Measurements from ENCODE around the gene NINJ2.
A peak's percentile ranks its signal among the peaks of the same experiment; 100 is the strongest.

The NINJ2 gene

DNA sequence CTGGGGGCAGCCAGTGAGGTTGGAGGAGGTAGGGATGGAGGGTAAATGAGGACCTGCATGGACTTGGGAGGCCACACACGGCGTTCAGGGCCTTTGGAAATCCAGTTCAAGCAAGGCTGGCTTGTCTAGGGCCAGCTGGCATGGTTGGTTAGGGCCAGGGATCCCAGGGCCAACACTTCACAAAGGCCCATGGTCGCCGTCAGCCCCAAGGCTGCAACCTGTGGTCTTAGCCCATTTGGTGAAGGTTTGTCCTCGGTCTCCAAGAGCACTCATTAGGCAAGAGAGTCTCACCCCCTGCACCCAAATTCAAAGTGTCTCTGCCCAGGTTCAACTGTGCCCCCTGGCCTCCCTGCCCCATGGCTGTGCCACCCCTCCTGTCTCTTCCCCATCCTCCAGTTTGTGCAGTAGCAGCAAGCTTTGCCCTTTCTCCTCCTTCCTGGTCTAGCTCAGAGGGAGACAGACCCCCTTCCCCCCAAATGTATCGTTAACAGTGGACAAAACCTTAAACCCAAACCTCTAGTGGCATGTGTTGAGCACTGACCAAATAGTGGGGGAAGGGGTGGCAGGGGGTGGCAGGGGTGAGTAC lies 94.1 kb downstream of the NINJ2 start:
- no peak for DNase-seq

DNA sequence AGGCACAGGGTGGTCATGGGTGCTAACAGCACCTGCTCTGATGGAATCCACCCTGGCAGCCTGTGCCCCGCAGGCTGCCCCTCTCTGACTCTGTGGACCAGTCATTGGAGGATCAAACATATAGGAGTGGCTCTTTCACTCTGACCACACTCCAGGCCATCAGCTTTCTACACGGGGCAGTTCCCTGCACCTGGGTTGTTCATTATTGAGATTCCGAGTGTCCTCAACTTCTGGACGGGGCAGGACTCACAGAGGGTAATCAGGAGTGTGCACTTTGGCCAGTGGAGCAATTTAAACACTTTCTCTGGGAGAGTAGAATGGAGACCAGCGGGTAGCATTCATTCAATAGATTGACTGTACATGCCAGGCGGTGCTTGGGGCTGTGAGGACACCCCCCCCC lies 94.8 kb downstream of the NINJ2 start:
- DNase-seq, result no peak

DNA sequence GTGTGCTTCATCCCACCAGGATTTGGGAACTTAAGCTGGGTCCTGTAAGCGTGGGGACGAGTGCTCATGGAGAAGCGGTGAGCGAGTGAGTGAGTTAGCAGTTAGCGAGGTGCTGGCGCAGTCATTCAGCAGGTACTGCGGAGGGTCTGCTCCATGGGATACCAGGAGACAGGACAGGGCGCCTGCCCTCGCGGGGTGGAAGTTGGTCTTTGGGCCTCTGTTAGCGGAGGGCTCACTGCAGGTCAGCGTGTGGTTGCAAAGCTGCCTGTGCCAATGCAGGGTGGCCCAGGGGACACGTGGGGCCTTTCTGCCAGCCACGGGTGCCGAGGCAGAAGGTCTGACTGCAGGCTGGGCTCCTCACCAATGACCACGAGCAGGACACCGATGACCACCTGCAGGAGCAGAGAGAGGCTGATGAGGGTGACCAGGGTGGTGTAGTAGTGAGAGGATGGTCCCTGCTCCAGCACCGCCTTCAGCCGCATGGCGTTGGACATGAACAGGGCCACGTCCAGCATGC lies 97.6 kb downstream of the NINJ2 start:
- no peak for DNase-seq

DNA sequence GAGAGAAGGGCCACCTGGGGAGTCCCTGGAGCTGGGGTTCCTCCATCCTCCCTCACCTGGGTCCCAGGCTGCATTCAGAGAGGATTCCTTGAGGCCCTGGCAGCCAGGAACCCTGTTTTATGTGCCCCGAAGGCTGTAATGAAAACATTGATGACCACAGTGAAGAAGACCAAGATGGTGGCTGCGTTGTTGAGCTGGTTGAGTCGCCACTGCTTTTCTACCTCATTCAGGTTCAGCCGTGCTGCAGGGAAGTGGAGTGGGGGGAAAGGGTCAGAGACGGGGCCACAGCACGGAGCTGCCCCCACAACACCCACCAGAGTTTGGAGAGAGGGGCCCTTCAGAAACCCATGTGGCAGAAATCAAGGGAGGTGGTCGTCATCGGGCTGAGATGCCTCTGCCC lies 98.1 kb downstream of the NINJ2 start:
- DNase-seq, result no peak

DNA sequence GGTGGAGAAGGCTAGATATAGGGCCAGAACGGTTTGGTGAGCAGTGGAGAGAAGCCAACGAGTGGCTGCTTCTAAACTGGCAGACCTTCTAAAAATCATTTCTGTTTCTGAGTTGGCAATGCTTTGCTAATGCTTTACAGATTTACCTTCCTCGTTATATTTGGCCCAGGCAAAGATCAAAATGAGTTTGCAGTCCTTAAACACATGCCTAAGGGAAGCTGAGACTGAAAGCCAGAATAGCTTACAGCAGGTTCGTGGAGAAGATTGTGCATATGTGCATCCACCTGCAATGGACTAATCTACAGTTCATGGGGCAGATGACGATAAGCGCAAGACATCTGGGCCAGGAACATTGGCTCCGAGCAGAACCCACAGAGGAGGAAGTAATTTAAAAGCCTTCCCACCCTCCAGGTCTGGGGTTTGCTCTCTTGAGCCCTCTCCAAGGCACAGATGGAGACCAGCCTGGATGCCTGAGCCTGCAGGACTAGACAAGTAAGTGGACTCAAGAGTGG lies 99.4 kb downstream of the NINJ2 start:
- DNase-seq, result no peak

DNA sequence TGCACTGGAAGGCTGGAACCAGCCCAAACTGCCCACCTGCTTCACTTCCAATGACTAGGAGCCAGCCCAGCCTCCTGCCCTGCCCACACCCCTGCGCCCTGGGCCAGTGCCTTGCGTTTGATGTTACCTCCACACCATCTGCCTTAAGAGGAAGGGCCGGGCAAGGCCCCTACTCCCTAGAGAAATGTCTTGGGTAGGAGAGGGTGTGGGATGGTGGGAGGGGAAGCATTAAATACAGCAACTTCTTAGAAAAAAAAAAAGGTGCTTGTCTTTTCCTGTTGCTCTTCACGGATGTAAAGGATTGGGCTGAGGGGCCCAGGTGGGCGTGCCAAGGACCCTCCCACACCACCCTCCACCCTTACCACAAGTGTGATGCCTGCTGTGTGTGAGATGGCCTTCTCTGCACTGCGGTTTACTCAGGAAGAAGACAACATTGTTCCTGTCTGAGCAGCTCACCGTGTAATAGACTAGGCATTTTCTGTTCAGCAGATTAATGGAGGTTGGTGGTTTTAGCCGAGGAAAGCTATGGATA lies 99.9 kb downstream of the NINJ2 start:
- peak in 3 of 5 donors; percentile 34 to 81 (median 39) for DNase-seq

DNA sequence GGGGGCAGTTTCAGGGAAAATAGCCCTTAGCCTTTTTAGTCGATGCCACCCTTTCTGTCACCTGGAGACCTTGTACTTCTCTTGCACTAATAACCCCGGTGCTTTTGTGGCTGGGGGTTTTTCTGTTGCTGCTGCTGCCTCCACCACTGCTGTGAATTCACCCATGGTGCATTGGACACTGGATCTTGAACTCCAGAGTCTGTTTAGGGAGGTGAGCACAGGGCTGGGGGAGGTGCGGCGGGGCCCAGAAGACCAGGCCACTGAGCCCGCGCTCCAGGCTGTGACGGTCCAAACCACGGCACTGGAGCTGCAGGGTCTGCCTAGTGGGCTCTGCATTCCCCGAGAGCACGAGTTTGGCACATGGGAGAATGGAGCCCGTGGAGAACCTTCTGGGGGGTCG lies 100.6 kb downstream of the NINJ2 start:
- DNase-seq, result no peak

DNA sequence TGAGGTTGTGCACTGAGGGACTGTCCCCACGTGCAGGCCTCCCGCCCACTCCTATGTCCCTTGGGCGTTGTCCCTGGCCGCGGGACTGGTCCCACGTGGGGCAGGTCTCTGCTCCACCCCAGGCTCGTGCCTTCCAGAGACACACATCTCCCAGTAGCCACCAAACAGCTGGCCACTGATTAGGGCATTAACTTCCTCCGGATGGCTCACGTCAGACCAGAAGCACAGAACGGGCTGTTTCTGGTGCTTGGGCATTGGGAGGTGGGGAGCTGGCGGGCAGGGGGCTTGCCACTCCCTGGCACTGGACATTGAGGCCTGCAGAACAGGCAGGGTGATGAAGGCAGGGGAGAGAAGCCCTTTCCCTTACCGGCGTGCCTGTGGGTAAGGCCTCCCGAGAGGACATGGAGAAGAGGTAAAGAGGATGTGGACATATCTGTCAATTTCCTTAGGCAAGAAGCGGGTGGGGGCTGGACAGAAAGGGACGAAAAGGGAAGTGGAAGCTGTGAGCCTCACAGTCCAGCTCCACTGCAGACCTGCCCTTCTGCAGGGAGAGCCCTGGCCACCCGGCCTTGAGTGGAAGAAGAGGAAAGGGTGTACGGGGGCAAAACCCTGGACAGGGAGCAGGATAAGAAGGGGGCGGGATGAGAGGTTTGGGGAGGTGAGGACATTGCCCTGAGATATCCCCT lies 101.2 kb downstream of the NINJ2 start:
- DNase-seq, result no peak

DNA sequence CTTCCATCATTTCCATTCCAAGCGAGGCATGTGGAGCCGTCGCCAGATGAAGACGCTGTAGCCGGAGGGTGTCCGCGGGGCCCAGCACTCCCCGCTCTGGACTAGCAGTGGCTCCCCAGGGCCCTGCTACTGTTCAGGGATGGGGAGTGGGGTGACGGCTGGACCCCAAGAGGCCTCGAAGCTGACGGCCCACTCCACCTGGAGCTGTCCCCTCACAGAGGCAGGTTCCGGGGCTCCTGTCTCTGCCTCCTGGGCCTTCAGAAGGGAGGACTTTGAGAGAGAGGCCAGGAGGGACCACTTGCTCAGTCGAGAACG lies 101.9 kb downstream of the NINJ2 start:
- DNase-seq, result no peak

DNA sequence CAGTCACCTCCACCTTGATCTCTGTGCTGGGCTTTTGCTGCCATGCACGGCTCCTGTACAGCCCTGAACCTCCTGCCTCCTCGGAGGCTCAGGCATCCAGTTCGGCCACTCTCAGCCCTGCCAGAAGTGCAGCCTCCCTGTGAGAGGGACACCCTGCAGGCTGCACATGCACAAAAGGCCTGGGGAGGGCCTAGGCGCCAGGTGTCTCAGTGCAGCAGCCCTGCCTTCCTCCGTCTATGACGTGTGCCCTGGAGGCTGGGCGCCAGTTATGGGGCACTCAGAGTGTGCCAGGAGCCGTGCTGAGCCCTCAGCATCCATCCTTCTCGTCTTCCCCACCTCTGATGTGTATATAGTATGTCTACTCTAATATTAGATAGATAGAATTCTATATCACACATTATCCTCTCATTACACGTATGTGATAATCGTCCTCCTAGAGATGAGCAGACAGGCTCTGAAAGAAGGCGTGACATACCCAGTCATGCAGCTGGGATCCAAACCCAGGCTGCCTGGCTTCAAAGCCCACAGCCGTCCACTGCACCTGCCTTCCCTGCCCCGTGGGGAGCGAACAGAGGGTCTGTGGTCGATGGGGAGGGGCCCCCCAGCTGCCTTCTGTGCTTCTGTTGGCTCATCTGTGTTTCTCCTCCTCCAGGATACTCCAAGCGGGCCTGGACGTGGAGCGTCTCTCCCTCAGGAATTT lies 102.4 kb downstream of the NINJ2 start:
- no peak for DNase-seq

DNA sequence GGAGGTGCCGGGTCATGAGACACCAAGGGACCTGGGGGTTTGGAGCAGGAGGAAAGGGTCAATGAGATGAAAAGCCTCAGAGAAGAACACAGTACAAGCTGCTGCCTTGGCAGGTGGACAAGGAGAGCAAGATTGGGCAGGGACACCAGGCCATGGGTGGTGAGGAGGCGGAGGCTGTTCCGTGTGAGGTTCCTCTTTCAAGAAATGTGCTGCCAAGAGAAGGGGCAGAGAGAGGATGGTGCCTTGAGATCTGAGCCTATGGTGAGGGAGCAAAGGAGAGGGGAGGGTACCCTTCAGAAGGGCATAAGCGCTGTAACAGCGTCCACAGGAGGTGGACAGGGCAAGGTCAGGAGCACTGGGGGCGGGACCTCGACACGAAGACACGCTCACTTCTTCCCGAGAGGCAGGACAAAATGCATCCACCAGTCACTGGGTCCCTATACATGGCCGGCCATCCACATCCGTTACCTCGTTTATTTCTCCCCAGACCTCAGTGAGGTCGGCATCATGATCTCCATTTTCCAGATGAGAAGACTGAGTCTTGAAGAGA lies 103.3 kb downstream of the NINJ2 start:
- DNase-seq, result no peak

DNA sequence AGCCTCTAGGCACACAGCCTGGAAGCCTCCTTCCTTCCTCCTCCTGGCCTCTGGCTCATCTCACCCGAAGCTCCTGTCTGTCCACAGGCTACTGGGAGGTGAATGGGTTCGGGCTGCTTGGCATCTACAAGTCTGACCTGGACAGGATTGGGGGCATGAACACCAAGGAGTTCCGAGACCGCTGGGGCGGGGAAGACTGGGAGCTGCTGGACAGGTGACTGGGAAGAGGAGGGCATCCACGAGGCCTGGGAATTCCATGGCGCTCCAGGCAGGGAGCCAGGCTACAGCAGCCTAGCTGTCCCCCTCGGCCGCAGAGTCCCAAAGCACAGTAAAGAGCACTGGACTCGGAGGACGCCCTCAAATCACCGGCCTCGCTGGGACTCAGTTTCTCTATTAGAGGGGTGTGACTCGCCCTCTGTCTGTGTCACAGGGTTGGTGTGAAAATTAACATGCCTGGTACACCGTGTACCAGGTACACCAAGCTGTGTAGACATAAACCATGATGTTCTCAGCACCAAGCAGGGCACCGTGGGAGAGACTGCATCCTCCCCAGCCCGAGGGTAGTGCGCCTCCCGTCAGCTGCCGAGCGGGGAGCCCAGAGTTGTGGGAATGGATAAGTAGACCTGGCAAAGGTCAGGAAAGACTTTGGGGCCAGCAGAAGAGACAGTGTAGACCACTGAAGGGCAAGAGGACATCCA lies 103.9 kb downstream of the NINJ2 start:
- DNase-seq, result no peak

DNA sequence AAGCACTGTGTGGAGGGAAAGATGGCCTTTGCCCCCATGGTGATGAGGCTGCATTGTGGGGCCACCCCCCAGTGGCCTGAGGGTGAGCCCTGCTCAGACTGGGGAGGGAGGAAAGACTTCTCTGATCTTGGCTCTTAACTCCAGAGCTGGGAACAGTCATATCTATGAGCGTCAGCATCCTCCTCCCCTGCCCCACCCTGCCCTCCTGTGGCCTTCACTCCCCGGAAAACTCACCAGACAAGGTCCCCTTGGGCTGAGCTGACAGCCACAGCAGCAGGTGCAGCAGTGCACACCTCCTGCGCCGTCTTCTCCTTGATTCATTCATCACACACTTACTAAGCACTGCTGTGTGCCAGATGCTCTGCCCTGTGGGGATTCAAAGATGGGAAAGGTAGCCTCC lies 104.7 kb downstream of the NINJ2 start:
- DNase-seq, result no peak

DNA sequence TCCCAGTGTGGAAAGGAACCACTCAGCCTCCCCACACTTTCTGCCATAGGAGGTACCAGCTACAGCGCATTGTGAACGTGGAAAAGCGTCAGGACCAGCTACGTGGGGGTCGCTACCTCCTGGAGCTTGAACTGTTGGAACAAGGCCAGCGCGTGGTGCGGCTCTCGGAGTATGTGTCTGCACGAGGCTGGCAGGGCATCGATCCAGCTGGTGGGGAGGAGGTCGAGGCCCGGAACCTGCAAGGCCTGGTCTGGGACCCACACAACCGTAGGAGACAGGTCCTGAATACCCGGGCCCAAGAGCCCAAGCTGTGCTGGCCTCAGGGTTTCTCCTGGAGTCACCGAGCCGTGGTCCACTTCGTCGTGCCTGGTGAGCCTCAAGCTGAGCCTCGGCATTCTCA lies 106.7 kb downstream of the NINJ2 start:
- no peak for DNase-seq

DNA sequence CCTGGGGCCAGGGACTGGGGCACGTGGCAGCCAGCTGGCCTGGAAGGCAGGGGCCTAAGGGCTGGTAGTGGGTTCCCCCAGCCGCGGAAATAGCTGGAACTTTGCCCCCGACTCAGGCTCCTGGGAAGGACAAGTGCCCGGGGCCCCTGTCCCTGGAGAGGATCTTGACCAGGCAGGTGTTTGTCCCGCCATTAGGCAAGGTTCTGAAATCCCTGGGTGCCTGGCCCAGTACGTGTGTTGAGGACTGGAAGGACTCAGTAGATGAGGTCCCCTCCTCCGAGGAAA lies 109.3 kb downstream of the NINJ2 start:
- no peak for DNase-seq

DNA sequence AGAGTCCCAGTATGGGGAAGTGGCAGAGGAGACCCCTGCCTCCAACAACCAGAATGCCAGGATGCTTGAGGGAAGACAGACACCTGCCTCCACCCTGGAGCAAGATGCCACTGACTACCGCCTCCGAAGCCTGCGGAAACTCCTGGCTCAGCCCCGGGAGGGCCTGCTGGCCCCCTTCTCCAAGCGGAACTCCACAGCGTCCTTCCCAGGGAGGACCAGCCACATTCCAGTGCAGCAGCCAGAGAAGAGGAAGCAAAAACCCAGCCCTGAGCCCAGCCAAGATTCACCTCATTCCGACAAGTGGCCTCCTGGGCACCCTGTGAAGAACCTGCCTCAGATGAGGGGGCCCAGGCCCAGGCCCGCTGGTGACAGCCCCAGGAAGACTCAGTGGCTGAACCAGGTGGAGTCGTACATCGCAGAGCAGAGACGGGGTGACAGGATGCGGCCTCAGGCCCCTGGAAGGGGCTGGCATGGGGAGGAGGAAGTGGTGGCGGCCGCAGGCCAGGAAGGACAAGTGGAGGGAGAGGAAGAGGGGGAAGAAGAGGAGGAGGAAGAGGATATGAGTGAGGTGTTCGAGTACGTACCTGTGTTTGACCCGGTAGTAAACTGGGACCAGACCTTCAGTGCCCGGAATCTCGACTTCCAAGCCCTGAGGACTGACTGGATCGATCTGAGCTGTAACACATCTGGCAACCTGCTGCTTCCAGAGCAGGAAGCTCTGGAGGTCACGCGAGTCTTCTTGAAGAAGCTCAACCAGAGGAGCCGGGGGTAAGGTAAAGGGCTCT lies 109.8 kb downstream of the NINJ2 start:
- DNase-seq, result peak in 1 of 5 donors; percentile 50

DNA sequence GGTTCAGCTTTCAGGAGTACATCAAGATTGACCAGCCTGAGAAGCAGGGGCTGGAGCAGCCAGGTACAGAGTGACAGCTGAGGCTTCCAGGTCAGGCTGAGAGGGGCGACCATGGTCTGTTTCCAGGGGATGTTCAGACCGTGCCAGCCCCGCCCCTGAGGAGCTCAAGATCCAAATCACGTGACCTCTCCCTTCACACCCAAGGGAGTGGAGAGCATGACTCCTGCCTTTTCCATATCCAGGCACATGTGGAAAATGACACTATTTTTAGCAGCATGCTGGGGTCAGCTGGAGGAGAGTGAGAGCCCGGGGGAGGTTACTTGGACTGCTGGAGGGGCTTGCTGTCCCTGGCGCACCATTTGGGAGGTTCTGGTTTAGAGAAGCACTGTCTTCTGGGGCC lies 110.8 kb downstream of the NINJ2 start:
- DNase-seq, result no peak

DNA sequence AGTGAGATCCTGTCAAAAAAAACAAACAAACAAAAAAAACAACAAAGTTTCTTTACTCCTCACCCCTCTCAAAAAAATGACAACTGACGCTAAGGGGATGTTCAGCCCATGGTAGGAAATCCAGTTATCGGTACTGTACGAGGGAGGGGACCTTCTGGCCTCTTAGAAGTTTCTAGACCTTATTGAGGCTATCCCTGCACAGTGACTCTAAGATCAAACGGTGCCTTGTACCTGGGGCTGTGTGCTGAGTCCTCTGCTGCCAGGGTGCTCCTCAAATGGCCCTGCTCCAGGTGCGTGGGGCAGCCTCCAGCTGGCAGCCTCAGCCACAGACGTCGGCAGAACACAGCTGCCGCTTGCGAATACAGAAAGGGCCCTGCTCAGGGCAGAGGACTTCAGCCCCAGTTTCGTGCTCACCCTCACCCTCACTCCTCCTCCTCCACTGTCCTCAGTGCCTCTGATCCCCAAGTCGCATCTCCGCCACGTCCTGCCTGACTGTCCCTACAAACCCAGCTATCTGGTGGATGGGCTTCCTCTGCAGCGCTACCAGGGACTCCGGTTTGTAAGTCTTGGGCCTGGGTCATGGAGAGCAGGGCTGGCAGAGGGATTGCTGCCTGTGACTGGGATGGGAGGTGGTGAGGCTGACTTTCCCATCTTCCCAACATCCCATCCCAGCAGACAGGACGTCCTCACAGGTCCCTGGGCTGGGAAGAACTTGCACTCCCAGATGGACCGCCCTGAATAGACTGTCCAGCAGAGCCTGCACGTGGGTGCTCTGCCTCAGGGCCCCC lies 112.6 kb downstream of the NINJ2 start:
- DNase-seq, result no peak

DNA sequence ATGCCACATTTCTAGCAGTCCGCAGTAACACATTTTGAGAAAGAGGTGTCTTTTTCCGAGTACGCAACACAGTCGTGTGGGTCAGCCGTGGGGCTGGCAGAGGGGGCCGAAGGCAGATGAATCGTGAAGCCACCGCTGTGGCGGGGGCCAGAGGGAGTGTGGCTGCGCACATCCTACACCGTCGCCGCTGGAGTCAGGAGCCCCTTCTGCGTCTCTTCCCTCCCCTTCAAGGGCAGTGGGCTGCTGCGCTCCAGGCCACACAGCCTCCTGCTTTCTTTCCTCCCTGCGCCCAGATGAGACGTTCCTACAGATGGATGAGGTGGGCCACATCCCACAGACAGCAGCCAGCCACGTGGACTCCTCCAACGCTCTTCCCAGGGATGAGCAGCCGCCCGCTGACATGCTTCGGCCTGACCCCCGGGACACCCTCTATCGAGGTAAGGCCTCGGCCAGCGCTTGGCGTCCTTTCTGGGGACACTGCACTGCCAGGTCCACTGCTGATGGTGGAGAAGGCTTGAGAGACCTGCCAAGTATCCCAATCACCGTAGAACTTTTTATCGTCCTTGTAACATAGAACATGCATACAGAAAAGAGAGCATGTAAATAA lies 113.7 kb downstream of the NINJ2 start:
- no peak for DNase-seq

DNA sequence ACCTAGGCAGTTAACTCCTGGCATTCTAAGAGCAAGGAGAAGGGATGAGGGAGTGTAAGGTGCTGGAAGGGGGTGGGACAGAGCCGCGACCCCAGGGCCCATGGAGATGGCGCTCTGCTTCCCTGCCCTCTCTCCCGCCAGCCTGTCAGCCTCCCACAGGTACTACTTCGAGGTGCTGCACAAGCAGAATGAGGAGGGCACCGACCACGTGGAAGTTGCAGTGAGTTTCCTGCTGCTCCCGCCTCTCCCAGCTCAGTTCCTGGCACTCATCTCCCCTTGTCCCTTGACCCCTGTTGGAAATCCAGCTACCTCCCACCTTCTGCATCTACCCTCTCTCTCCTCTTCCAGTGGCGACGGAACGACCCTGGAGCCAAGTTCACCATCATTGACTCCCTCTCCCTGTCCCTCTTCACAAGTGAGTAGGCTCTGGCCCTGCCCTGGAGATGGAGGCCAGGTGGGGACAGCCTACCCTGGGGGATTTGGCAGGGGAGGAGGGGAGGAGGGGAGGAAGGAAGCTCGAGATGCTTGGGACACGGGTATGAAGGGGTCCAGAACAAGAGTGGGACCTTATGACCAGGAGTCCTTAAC lies 115.3 kb downstream of the NINJ2 start:
- no peak for DNase-seq

Data from T-helper 1 cell (primary cell).